HCT116 (cell line): ENCODE measurements around the gene TENM4. TPM values are rescaled to one million over a fixed set of nuclear protein-coding genes. Genes with fewer than 3 reads are reported as not detected.

Source experiments
- ATAC-seq: fragments of 200-7000 bp; cut with Tn5 transposase; 2 replicates; pipeline ENCODE4 v1.9.1; 2020; ENCODE audit warnings: mild to moderate bottlenecking, moderate library complexity
- BruUV-seq: library from RNA; stranded (reverse); fragments of 400-500 nt; replicated peaks from 2 replicates; lab custom pipeline; 2021; lab: Mats Ljungman, UMichigan
- CTCF ChIA-PET: fragments of 300-600 bp; sonication (Branson Sonifier 250); formaldehyde crosslinking; loops from one replicate; lab custom pipeline; 2021; ENCODE audit warnings: antibody characterized with exemption; lab: Charles Lee
- POLR2A ChIA-PET: fragments of 300-600, 350-600 bp; sonication (Branson Sonifier 250); formaldehyde crosslinking; loops from one replicate; lab custom pipeline; 2021; ENCODE audit warnings: antibody characterized with exemption; lab: Charles Lee
- RAD21 ChIA-PET, 2 experiments: fragments of 300-600 bp; sonication (Branson Sonifier 250); formaldehyde crosslinking; loops; one replicate each; lab custom pipeline; 2023; ENCODE audit warnings: low total read pairs in 2 of 2; ENCODE audit not compliant: uncharacterized antibody in 2 of 2, unreplicated experiment in 2 of 2, low non-redundant PET in 1 of 2; lab: Charles Lee
- DNase-seq: peaks from one replicate; pipeline ENCODE4 v3.0.0-alpha.2; 2010; ENCODE audit warnings: low read depth, low spot score
- H2AFZ ChIP-seq: fragments of 200-600 bp; shearing (Covaris generic), sonication (generic); 2 replicates; pipeline ENCODE4 v1.6.1; 2017; ENCODE audit warnings: low read depth, mixed run types, mixed read lengths, antibody characterized with exemption, low read length; ENCODE audit not compliant: poor library complexity, severe bottlenecking
- H3K27ac ChIP-seq: 2 replicates; pipeline ENCODE4 v1.5.1; 2012; ENCODE audit warnings: low read depth, low read length
- H3K27me3 ChIP-seq: fragments of 200-600 bp; sonication (generic); 2 replicates; pipeline ENCODE4 v1.6.1; 2016; ENCODE audit warnings: mixed run types, low read length, mixed read lengths; ENCODE audit not compliant: insufficient read depth
- H3K36me3 ChIP-seq, 2 experiments: fragments of 200-500 bp in 1 of 2; fragments of 200-600 bp in 1 of 2; sonication (Bioruptor generic) in 1 of 2; sonication (generic) in 1 of 2; 2 replicates each; pipeline versions ENCODE4 v1.5.1 to v1.6.1; 2014 to 2016; ENCODE audit warnings: low read length in 2 of 2, inconsistent platforms in 1 of 2, mixed read lengths in 1 of 2, mixed run types in 1 of 2; ENCODE audit not compliant: insufficient read depth in 2 of 2, control insufficient read depth in 1 of 2
- H3K4me1 ChIP-seq, 2 experiments: fragments of 200-600 bp in 1 of 2; sonication (generic) in 1 of 2; 2 replicates each; pipeline versions ENCODE4 v1.5.1 to v1.6.1; 2012 to 2017; ENCODE audit warnings: low read length in 2 of 2, inconsistent platforms in 1 of 2, mild to moderate bottlenecking in 1 of 2, mixed read lengths in 1 of 2, mixed run types in 1 of 2, moderate library complexity in 1 of 2; ENCODE audit not compliant: insufficient read depth in 2 of 2, control insufficient read depth in 1 of 2
- H3K4me2 ChIP-seq: fragments of 200-600 bp; sonication (generic); 2 replicates; pipeline ENCODE4 v1.6.1; 2017; ENCODE audit warnings: mixed run types, low read length, mixed read lengths
- H3K4me3 ChIP-seq, 2 experiments: fragments of 200-600 bp in 1 of 2; sonication (generic) in 1 of 2; replicated peaks in 1 of 2; 2 replicates each; pipeline ENCODE4 v1.5.1; 2011 to 2016; ENCODE audit warnings: low read length in 2 of 2, control low read depth in 1 of 2, low read depth in 1 of 2, mild to moderate bottlenecking in 1 of 2, mixed read lengths in 1 of 2, mixed run types in 1 of 2
- H3K79me2 ChIP-seq: fragments of 200-600 bp; sonication (generic); 2 replicates; pipeline ENCODE4 v1.6.1; 2017; ENCODE audit warnings: mild to moderate bottlenecking, mixed run types, low read length, moderate library complexity, mixed read lengths; ENCODE audit not compliant: insufficient read depth
- H3K9ac ChIP-seq: fragments of 200-600 bp; sonication (generic); 2 replicates; pipeline ENCODE4 v1.6.1; 2016; ENCODE audit warnings: low read length, mixed read lengths
- H3K9me2 ChIP-seq: fragments of 200-600 bp; sonication (generic), shearing (Covaris generic); 2 replicates; pipeline ENCODE4 v1.6.1; 2017; ENCODE audit warnings: mixed run types, mild to moderate bottlenecking, moderate library complexity; ENCODE audit not compliant: insufficient read depth
- H3K9me3 ChIP-seq, 2 experiments: fragments of 200-500 bp in 1 of 2; fragments of 200-600 bp in 1 of 2; sonication (Bioruptor generic) in 1 of 2; sonication (generic) in 1 of 2; 2 replicates each; pipeline ENCODE4 v1.6.1; 2014 to 2017; ENCODE audit warnings: low read length in 2 of 2, mixed read lengths in 2 of 2, inconsistent platforms in 1 of 2, low read depth in 1 of 2, mild to moderate bottlenecking in 1 of 2, mixed run types in 1 of 2, moderate library complexity in 1 of 2; ENCODE audit not compliant: control insufficient read depth in 1 of 2, insufficient read depth in 1 of 2
- H4K20me1 ChIP-seq: fragments of 200-600 bp; sonication (generic), shearing (Covaris generic); 2 replicates; pipeline ENCODE4 v1.6.1; 2017; ENCODE audit warnings: mixed run types, mild to moderate bottlenecking, moderate library complexity; ENCODE audit not compliant: insufficient read depth
- ATF3 ChIP-seq: IDR thresholded peaks from 2 replicates; pipeline ENCODE4 v1.6.1; 2012
- CEBPB ChIP-seq: IDR thresholded peaks from 2 replicates; pipeline ENCODE4 v1.6.1; 2012; ENCODE audit warnings: low read depth
- CTCF ChIP-seq, 3 experiments: fragments of 200-600 bp in 1 of 3; sonication (generic) in 1 of 3; IDR thresholded peaks in 2 of 3; conservative IDR thresholded peaks in 1 of 3; 2 replicates each; pipeline ENCODE4 v1.5.1; 2012 to 2017; ENCODE audit warnings: low read depth in 2 of 3, low read length in 2 of 3, antibody characterized with exemption in 1 of 3, borderline replicate concordance in 1 of 3, control low read depth in 1 of 3, mild to moderate bottlenecking in 1 of 3, mixed read lengths in 1 of 3, mixed run types in 1 of 3, moderate library complexity in 1 of 3; ENCODE audit not compliant: insufficient read depth in 1 of 3
- EGR1 ChIP-seq: IDR thresholded peaks from 2 replicates; pipeline ENCODE4 v1.6.1; 2012; ENCODE audit warnings: low read depth
- ELF1 ChIP-seq: IDR thresholded peaks from 2 replicates; pipeline ENCODE4 v1.6.1; 2012; ENCODE audit warnings: low read depth, borderline replicate concordance
- EZH2phosphoT487 ChIP-seq: fragments of 200-600 bp; IDR thresholded peaks from 2 replicates; pipeline ENCODE4 v1.6.1; 2018; ENCODE audit warnings: antibody characterized with exemption, borderline replicate concordance
- POLR2AphosphoS5 ChIP-seq: IDR thresholded peaks from 2 replicates; pipeline ENCODE4 v1.6.1; 2011; ENCODE audit warnings: mild to moderate bottlenecking, low read depth, low read length, moderate library complexity
- RAD21 ChIP-seq: IDR thresholded peaks from 2 replicates; pipeline ENCODE4 v1.6.1; 2012; ENCODE audit warnings: low read depth, mild to moderate bottlenecking
- SIN3A ChIP-seq: IDR thresholded peaks from 2 replicates; pipeline ENCODE4 v1.6.1; 2012; ENCODE audit warnings: low read depth
- SRF ChIP-seq: IDR thresholded peaks from 2 replicates; pipeline ENCODE4 v1.6.1; 2012; ENCODE audit warnings: low read depth
- YY1 ChIP-seq: IDR thresholded peaks from 2 replicates; pipeline ENCODE4 v1.6.1; 2011; ENCODE audit warnings: low read length, low read depth, moderate library complexity, mild to moderate bottlenecking; ENCODE audit not compliant: insufficient replicate concordance; ENCODE audit errors: extremely low read depth
- ZBTB33 ChIP-seq: IDR thresholded peaks from 2 replicates; pipeline ENCODE4 v1.6.1; 2011; ENCODE audit warnings: mild to moderate bottlenecking, low read length, moderate library complexity; ENCODE audit not compliant: insufficient replicate concordance; ENCODE audit errors: extremely low read depth
- ZFX ChIP-seq: fragments of 450-650 bp; IDR thresholded peaks from 2 replicates; pipeline ENCODE4 v1.6.1; 2017
- ZNF274 ChIP-seq: fragments of 200-500 bp; sonication (Bioruptor generic); IDR thresholded peaks from 2 replicates; pipeline ENCODE4 v1.6.1; 2014; ENCODE audit warnings: mild to moderate bottlenecking, low read depth, low read length, inconsistent platforms
- intact Hi-C: fragments of 100-400 bp; cut with micrococcal nuclease; formaldehyde crosslinking; loops from 2 replicates; pipeline ENCODE4 v1.10.0; 2022
- total RNA-seq: library from RNA; stranded (reverse); gene quantifications from one replicate; pipeline ENCODE4 v1.2.1, GENCODE V29; 2021; ENCODE audit not compliant: unreplicated experiment

TENM4 gene
- total RNA-seq, 1 experiment from 2014 or later: 0.05 TPM

- Histone ChIP-seq H3K4me3 (no peak overlapping the region), H3K4me1 (no peaks in the 10 kb centered on the region), H3K9ac (no peak overlapping the region), H3K79me2 (no peaks in the 10 kb centered on the region), H3K27ac (no peak overlapping the region), H3K36me3 (no peaks in the 10 kb centered on the region), H3K9me2 (no peaks in the 10 kb centered on the region), H2AFZ (no peak overlapping the region), H3K9me3 (no peaks in the 10 kb centered on the region), H3K27me3 (no peaks in the 10 kb centered on the region), H3K4me2 (no peak overlapping the region), H4K20me1 (no peaks in the 10 kb centered on the region)
- intact Hi-C loops: no loop called here
- RAD21 ChIA-PET: no interaction called here
- POLR2A ChIA-PET: no interaction called here
- TF ChIP-seq ATF3 (no peak), SRF (no peak), POLR2AphosphoS5 (no peak), ZBTB33 (no peak), EZH2phosphoT487 (no peak), CTCF (IDR thresholded peaks at IDR 0.05 in 2 of 3, conservative IDR thresholded peaks at IDR 0.05 in 1 of 3; ENCODE audit: borderline replicate concordance in 1 of 3, insufficient read depth in 1 of 3, low read depth in 2 of 3, low read length in 2 of 3) (no peak), YY1 (no peak), RAD21 (no peak), ELF1 (no peak), ZNF274 (no peak), CEBPB (no peak), ZFX (no peak), EGR1 (no peak), SIN3A (no peak)
- DNase-seq (no peak), ATAC-seq (no peak)
- CTCF ChIA-PET: no interaction called here
- no TSS peak for BruUV-seq
These were observed 764.7 kb downstream of the TENM4 start for GRCh38 chr11:78676026-78676557.
